Endodermal cell (in vitro differentiated cells): ENCODE measurements around the gene SCYGR3. TPM values are rescaled to one million over a fixed set of nuclear protein-coding genes. Genes with fewer than 3 reads are reported as not detected.

Experiments
- DNase-seq: peaks from one replicate; pipeline ENCODE4 v3.0.0-alpha.2; 2017
- H3K27ac ChIP-seq: 2 replicates; pipeline ENCODE4 v1.5.1; 2013; ENCODE audit warnings: mild to moderate bottlenecking, low read depth, low read length, moderate library complexity
- H3K27me3 ChIP-seq: 2 replicates; pipeline ENCODE4 v1.6.1; 2013; ENCODE audit warnings: mild to moderate bottlenecking, low read length, moderate library complexity; ENCODE audit not compliant: insufficient read depth, control insufficient read depth, poor library complexity, severe bottlenecking
- H3K36me3 ChIP-seq: 2 replicates; pipeline ENCODE4 v1.7.0; 2013; ENCODE audit warnings: mild to moderate bottlenecking, low read length, moderate library complexity; ENCODE audit not compliant: control insufficient read depth, insufficient read depth
- H3K4me1 ChIP-seq: one replicate; pipeline ENCODE4 v1.7.0; 2013; ENCODE audit warnings: low read length; ENCODE audit not compliant: control insufficient read depth, insufficient read depth
- H3K4me3 ChIP-seq: 2 replicates; pipeline ENCODE4 v1.5.1; 2013; ENCODE audit warnings: mild to moderate bottlenecking, low read length, moderate library complexity
- H3K9ac ChIP-seq: 2 replicates; pipeline ENCODE4 v1.6.1; 2013; ENCODE audit warnings: mild to moderate bottlenecking, low read length, moderate library complexity; ENCODE audit not compliant: poor library complexity, severe bottlenecking; ENCODE audit errors: extremely low read depth
- H3K9me3 ChIP-seq: 2 replicates; pipeline ENCODE4 v1.6.1; 2013; ENCODE audit warnings: mild to moderate bottlenecking, low read length, moderate library complexity; ENCODE audit not compliant: control insufficient read depth
- H3K27ac Mint-ChIP-seq: 2 replicates; pipeline ENCODE4 v1.8.0; 2020; ENCODE audit warnings: mixed read lengths
- H3K27me3 Mint-ChIP-seq: 2 replicates; pipeline ENCODE4 v1.8.0; 2021; ENCODE audit warnings: mild to moderate bottlenecking, mixed read lengths; ENCODE audit not compliant: insufficient read depth
- H3K36me3 Mint-ChIP-seq: 2 replicates; pipeline ENCODE4 v1.8.0; 2020; ENCODE audit warnings: low read depth, mixed read lengths
- H3K4me1 Mint-ChIP-seq: 2 replicates; pipeline ENCODE4 v1.8.0; 2020; ENCODE audit warnings: mixed read lengths
- H3K4me3 Mint-ChIP-seq: 2 replicates; pipeline ENCODE4 v1.8.0; 2020; ENCODE audit warnings: mild to moderate bottlenecking, moderate library complexity, mixed read lengths
- H3K9me3 Mint-ChIP-seq: 2 replicates; pipeline ENCODE4 v1.8.0; 2020; ENCODE audit warnings: mild to moderate bottlenecking, mixed read lengths
- CTCF ChIP-seq: fragments of 200-600 bp; sonication (generic); conservative IDR thresholded peaks from 2 replicates; pipeline ENCODE4 v1.5.0; 2021; ENCODE audit warnings: antibody characterized with exemption, mild to moderate bottlenecking
- WGBS, 2 experiments: methylation state at CpG; one replicate each; pipeline versions ENCODE4 v1.1.5 to v1.1.7; 2013; ENCODE audit warnings: missing lambda C conversion rate in 2 of 2, mixed read lengths in 1 of 2; ENCODE audit not compliant: insufficient coverage in 1 of 2, insufficient read length in 1 of 2; 5-methylcytosine and 5-hydroxymethylcytosine counted together
- total RNA-seq, 2 donors: library from RNA; stranded (reverse); fragmentation: NEBNext Ultra II Directional in 1 of 2; extraction: Animal tissue kit (Norgen Biotek cat#: 25700) in 1 of 2; gene quantifications; 2 replicates in 1 of 2; 3 replicates in 1 of 2; pipeline ENCODE4 v1.2.1, GENCODE V29; 2021

SCYGR3 gene
- total RNA-seq, 2 donors from 2014 or later = not detected

- H3K27ac Mint-ChIP-seq = no peak overlapping the region
- DNase-seq = no peak
- no peaks in the 10 kb centered on the region for H3K36me3 ChIP-seq
- no peaks in the 10 kb centered on the region for H3K27me3 ChIP-seq
- no peaks in the 10 kb centered on the region for H3K9me3 Mint-ChIP-seq
- no peak overlapping the region for H3K4me3 ChIP-seq
- no peaks in the 10 kb centered on the region for H3K27me3 Mint-ChIP-seq
- H3K4me1 Mint-ChIP-seq = peaks cover 20% of the 10 kb centered on the region
- no peak overlapping the region for H3K27ac ChIP-seq
- peaks cover 8% of the 10 kb centered on the region for H3K4me1 ChIP-seq
- peaks cover 2% of the 10 kb centered on the region for H3K9me3 ChIP-seq
- no peak for TF ChIP-seq CTCF
- H3K36me3 Mint-ChIP-seq = no peaks in the 10 kb centered on the region
- H3K9ac ChIP-seq = no peak overlapping the region
- no peak overlapping the region for H3K4me3 Mint-ChIP-seq
Observed at GRCh38 chr2:227576110-227576509, 38.5 kb downstream of the SCYGR3 start.

- 66 to 70% methylated on average over 1 of the region's 1 CpG for WGBS, 2 experiments
- no peak for TF ChIP-seq CTCF
- no peak overlapping the region for H3K4me3 Mint-ChIP-seq
- Histone ChIP-seq H3K4me3 (no peak overlapping the region), H3K36me3 (no peaks in the 10 kb centered on the region), H3K27me3 (no peaks in the 10 kb centered on the region), H3K4me1 (no peaks in the 10 kb centered on the region), H3K9ac (no peak overlapping the region), H3K9me3 (no peaks in the 10 kb centered on the region), H3K27ac (no peak overlapping the region)
- no peaks in the 10 kb centered on the region for H3K36me3 Mint-ChIP-seq
- no peaks in the 10 kb centered on the region for H3K4me1 Mint-ChIP-seq
- H3K9me3 Mint-ChIP-seq = no peaks in the 10 kb centered on the region
- H3K27ac Mint-ChIP-seq = no peak overlapping the region
- no peaks in the 10 kb centered on the region for H3K27me3 Mint-ChIP-seq
- DNase-seq = no peak
Observed at GRCh38 chr2:227570615-227571014, 44.0 kb downstream of the SCYGR3 start.

DNA sequence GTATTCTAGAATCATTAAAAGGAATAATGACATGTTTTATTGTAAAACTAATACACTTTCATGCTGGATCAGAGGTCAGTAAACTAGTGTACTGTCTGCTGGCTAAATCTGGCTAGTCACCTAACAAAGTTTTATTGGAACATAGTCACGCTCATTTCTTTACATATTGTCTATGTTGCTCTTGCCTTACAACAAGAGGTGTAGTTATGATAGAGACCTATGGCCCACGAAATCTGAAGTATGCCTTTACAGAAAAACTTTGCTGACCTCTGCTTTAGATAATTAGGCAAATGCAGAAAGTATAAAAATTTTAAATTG, 45.8 kb downstream of the SCYGR3 start:
- Mint-ChIP-seq H3K27me3 (no peaks in the 10 kb centered on the region), H3K9me3 (no peaks in the 10 kb centered on the region), H3K36me3 (no peaks in the 10 kb centered on the region), H3K27ac (no peak overlapping the region), H3K4me3 (no peak overlapping the region), H3K4me1 (no peaks in the 10 kb centered on the region)
- H3K9me3 ChIP-seq = no peaks in the 10 kb centered on the region
- H3K27me3 ChIP-seq = no peaks in the 10 kb centered on the region
- no peaks in the 10 kb centered on the region for H3K36me3 ChIP-seq
- no peak overlapping the region for H3K9ac ChIP-seq
- no peaks in the 10 kb centered on the region for H3K4me1 ChIP-seq
- H3K4me3 ChIP-seq = no peak overlapping the region
- DNase-seq = no peak
- TF ChIP-seq CTCF = no peak
- 95 to 100% methylated on average over 1 to 2 of the region's 2 CpGs for WGBS, 2 experiments
- H3K27ac ChIP-seq = no peak overlapping the region
